Measurements from ENCODE around the gene SMIM10. TPM values are rescaled to one million over a fixed set of nuclear protein-coding genes. Genes with fewer than 3 reads are reported as not detected.

SMIM10 gene
- total RNA-seq, 1 donor from 2014 or later, result 2.2 TPM

DNA sequence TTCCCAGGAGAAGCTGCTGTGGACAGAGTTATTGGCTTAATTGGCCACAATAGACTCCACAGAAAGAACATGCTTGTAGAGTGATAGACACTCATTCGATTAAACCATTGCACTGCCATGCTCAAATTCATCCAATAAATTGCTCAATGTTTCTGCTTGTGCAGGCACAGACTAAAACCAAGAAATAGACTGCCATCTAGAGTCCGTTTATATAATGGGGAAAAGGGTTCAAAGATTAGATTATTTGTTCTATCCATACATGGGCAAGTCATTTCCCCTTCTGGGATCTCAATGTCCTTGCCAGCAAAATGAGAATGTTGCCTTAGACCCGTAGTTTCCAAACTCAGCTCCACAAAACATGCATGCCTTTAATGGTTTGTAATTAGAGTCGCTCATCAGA lies 8.7 kb downstream of the SMIM10 start:
- no peaks in the 10 kb centered on the region for H3K27me3 Mint-ChIP-seq
- H3K36me3 Mint-ChIP-seq (ENCODE audit: insufficient read depth), result no peaks in the 10 kb centered on the region
- peaks cover 7% of the 10 kb centered on the region for H3K9me3 Mint-ChIP-seq (ENCODE audit: low read depth)
- TF ChIP-seq CTCF (IDR thresholded peaks at IDR 0.05; ENCODE audit: unreplicated experiment), result peak; percentile 48
- DNase-seq (ENCODE audit: low spot score, unreplicated experiment), result no peak
- no peak overlapping the region for H3K27ac Mint-ChIP-seq
- H3K4me3 Mint-ChIP-seq (ENCODE audit: low read depth), result no peak overlapping the region
- no peaks in the 10 kb centered on the region for H3K4me1 Mint-ChIP-seq (ENCODE audit: low read depth)

- Mint-ChIP-seq H3K27me3 (no peaks in the 10 kb centered on the region), H3K36me3 (ENCODE audit: insufficient read depth) (no peaks in the 10 kb centered on the region), H3K9me3 (ENCODE audit: low read depth) (peaks cover 7% of the 10 kb centered on the region), H3K4me3 (ENCODE audit: low read depth) (no peak overlapping the region), H3K4me1 (ENCODE audit: low read depth) (peaks cover 2% of the 10 kb centered on the region), H3K27ac (no peak overlapping the region)
- no peak for DNase-seq (ENCODE audit: low spot score, unreplicated experiment)
- no peak for TF ChIP-seq CTCF (IDR thresholded peaks at IDR 0.05; ENCODE audit: unreplicated experiment)
Measured at GRCh38 chrX:135000516-135000915, 9.7 kb downstream of the SMIM10 start.

GRCh38 chrX:135003876-135004623 lies 13.3 kb downstream of the SMIM10 start:
- Mint-ChIP-seq H3K27ac (peak overlapping the region; percentile 95), H3K4me3 (ENCODE audit: low read depth) (peak overlapping the region; percentile 82), H3K4me1 (ENCODE audit: low read depth) (peaks cover 2% of the 10 kb centered on the region), H3K27me3 (no peaks in the 10 kb centered on the region), H3K36me3 (ENCODE audit: insufficient read depth) (no peaks in the 10 kb centered on the region), H3K9me3 (ENCODE audit: low read depth) (peaks cover 7% of the 10 kb centered on the region)
- no peak for TF ChIP-seq CTCF (IDR thresholded peaks at IDR 0.05; ENCODE audit: unreplicated experiment)
- peak; percentile 84 for DNase-seq (ENCODE audit: low spot score, unreplicated experiment)

GRCh38 chrX:135006187-135006586 lies 15.4 kb downstream of the SMIM10 start:
- Mint-ChIP-seq H3K27ac (no peak overlapping the region), H3K4me1 (ENCODE audit: low read depth) (peaks cover 2% of the 10 kb centered on the region), H3K9me3 (ENCODE audit: low read depth) (peaks cover 11% of the 10 kb centered on the region), H3K27me3 (no peaks in the 10 kb centered on the region), H3K4me3 (ENCODE audit: low read depth) (no peak overlapping the region), H3K36me3 (ENCODE audit: insufficient read depth) (no peaks in the 10 kb centered on the region)
- DNase-seq (ENCODE audit: low spot score, unreplicated experiment), result no peak
- no peak for TF ChIP-seq CTCF (IDR thresholded peaks at IDR 0.05; ENCODE audit: unreplicated experiment)

DNA sequence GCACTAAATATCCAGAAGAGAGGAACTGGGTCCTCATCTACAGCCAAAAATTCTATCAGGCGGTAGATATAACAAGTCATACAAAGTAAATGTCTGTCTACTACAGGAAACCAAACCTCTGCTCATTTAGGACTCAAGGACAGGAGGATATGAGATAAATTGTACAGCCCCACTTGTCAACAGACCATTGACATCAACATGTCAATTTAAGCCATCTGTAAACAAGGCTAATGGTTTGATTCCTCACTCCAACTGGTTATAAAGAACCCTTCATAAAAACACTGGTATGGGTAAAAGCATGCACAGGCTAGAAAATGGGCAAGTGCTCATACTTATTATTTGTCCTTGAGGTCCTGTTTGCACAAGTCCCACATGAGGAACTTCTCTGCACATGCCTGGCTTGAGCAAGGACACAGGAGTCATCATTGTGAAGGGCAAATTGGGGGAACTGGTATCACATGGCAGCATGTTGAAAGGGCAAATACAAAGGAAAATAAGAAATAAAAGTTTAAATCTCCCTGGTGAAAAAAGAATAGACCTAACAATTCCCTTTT lies 18.3 kb downstream of the SMIM10 start:
- no peaks in the 10 kb centered on the region for H3K27me3 Mint-ChIP-seq
- no peak overlapping the region for H3K4me3 Mint-ChIP-seq (ENCODE audit: low read depth)
- no peaks in the 10 kb centered on the region for H3K36me3 Mint-ChIP-seq (ENCODE audit: insufficient read depth)
- no peak for DNase-seq (ENCODE audit: low spot score, unreplicated experiment)
- no peak for TF ChIP-seq CTCF (IDR thresholded peaks at IDR 0.05; ENCODE audit: unreplicated experiment)
- peaks cover 2% of the 10 kb centered on the region for H3K4me1 Mint-ChIP-seq (ENCODE audit: low read depth)
- H3K27ac Mint-ChIP-seq, result no peak overlapping the region
- H3K9me3 Mint-ChIP-seq (ENCODE audit: low read depth), result peaks cover 4% of the 10 kb centered on the region

Measured in progenitor cell of endocrine pancreas (in vitro differentiated cells).